NCI-H69 (cell line): ENCODE results near the gene SEMA4C.
A peak's percentile ranks its signal among the peaks of the same experiment; 100 is the strongest.
"Not testable (repeated sequence)": the region's sequence is repeated elsewhere in the genome, so short reads cannot be mapped to it uniquely, and the experiment has no call there.

Experiments
- DNase-seq: peaks from one replicate; lab custom pipeline; 2025; lab: John Stamatoyannopoulos, UW

SEMA4C gene

DNA sequence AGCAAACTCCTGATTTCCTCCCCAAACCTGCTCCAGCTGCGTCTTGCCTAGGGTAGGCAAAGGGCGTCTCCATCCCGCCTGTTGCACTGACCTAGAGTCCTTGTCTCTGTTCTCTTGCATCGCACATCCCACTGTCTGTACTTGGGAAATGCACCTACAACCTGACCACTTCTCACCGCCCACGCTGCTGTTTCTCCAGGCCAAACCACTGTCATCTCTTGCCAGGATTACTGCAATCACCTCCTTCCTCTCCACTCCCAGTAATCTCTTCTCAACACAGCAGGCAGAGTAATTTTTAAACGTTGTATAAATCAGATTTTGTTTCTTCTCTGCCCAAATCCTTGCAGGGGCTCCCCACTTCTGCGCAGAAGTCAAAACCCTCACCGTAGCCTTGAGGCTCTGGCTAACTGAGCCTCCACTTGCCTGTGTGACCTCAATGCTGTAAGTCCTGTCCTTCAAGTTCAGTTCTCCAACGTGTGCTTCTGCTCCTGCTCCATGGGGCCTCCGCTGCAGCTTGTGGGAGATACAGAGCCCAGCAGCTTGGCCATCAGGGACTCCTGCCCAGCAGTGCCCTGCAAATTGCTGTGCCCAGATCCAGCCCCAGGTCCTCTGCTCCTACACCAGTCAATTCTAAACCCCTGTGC is 27.7 kb upstream of the SEMA4C start:
- no peak for DNase-seq

DNA sequence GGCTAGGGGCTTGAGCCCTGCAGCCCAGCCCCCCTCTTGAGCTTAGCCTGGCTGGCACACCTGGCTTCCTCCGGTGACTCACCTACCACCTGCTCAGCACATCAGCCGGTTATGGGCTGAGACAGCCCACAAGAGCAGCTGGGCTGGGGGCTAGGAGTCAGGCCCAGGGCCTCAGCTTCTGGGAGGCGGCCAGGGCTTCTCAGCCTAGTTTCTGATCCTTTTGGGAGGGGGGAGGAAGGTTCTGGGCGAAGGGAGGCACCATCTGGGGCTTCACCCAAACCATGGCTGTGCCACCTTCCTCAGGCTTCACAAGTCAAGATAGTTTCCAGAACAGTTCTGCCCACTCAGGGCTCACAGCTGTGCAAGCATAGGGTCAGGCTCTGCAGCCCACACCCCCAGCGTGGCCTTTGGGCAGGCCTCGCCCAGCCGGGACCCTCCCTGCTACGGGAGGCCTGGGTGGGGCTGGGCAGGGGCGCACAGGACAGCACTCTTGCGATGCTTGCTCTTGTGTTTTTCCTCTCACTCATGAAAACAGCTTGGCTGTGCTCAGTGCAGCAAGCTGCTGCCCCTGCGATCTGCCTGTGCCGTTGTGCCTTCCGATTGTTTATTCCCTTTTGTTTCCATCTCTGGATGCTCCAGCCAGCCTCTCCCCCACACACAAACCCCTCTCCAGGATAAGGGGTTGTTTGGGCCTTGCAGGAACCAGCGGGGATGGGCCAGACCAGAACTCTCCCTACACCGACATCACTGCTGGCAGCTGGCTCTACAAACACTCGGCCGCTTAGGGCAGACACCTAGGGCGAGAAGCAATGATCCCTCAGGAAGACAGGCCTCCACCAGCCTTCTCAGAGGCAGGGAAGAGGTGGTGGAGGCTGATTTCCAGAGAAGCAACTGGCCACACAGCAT is 26.1 kb upstream of the SEMA4C start:
- peak; percentile 90 for DNase-seq

DNA sequence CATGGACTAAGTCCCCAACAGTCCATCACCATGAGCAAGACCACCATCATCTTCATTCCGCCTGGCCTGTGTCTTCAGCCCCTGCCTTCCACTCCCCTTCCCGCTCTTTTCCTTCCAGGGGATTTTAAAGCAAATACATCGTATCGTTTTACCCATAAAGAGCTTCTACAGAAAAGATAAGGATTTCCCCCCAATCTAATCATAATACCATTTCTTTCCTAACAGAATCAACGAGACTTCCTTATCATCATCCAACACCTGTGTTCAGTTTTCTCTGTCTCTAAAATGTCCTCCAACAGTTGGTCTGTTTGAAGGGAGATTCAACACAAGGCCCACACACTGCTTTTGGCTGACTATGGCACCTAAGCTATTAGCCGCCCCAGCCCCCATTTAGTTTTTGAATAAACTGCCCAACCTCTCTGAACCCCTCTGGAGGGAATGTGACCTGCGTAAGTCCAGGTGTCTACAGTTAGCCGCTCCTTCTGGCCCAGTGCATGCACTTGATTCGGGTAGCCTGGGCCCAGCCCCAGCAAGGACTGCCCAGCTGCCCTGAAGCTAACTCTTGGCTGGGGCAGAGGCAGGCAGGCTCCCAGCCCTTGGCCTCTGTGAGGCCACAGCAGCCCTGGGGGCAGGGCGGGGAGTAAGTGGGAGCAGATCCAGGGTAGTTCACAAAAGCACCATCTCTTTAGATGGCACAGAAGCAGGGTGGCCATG is 25.3 kb upstream of the SEMA4C start:
- no peak for DNase-seq

DNA sequence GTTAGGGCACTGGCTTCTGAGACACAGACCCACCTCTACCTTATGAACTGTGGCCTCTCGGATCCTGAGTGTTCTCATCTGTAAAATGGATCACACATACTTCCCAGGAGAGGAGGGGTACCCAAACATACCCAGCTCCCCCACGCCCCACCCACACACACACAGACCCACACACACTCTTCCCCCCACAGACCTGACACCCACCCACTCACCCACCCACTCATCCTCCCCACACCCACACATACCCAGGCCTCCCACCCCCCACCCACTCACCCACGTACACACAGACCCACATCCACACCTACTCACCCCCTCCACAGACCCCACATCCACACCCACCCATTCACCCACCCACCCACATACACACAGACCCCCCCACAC is 24.3 kb upstream of the SEMA4C start:
- DNase-seq, result no peak

DNA sequence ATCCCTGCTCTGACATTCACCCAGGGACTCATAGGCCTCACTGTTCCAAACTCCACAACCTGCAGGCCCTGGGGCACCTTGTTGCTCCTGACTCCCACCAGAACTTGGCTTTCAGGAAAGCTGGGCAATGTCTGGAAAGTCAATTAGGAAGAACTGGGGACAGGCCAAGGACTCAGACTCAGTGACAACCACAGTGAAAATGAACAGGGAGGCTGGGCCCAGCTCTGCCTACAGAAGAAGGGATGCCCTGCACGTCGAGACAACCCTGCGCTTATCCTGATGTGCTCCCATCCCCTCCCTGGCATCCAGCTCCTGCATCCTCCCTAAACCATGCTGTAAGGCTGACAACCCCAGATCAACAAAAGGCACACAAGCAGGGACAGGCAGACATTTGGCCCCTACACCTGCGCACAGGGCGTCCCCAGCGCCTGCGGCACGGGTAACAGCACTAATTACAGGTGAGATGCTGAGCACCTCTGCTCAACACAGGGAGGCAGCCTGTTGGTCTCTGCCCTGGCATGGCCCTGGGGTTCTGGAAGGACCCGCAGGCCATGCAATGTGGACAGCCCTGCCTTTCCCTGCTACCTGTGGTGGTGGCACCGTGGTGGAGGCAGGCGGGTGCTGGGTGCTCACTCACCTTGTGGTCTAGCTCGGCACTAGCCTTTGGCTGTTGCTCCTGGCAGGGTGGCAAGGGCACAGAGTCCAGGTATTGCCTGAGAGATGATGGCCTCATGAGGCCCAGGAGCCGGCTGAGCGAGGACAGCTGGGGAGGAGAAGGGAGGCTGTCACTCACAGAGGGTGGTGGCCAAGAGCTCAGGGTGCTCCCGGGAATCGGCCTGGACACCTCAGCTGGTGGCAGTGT is 23.6 kb upstream of the SEMA4C start:
- DNase-seq, result peak; percentile 83

DNA sequence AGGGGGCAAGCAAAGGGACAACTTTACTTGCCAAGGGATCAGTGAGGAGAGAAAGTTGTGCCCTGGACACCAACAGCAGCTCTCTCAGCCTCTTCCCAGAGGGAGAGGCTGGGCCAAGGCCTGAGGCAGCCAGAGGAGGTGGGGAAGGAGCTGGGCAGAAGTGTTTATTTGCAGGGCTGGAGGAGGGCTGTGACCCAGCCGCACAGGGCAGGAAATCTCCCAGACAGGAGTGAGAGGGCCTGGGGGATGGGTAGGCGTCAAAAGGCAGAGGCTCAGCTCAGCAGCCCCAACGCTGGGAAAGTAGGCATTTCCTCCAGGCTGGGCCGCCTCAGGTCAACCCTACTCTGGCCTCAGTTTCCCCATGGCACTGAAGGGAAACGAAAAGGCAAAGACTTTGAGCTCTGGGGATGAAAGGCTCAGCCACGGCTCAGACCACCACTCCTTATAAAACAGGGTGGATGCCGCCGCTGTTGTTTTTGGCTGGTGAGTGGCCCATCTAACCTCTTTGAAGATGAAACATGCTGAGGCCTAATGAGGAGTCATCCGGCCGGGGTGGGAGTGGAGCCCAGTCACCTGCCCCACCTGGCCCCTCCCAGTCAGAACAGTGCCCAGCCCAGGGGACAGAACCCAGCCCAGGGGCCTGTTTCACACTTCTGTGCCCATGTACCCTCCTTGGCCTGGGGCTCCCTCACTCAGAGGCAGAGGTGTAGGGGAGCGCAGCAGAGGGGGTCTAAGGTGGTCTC is 21.9 kb upstream of the SEMA4C start:
- peak; percentile 48 for DNase-seq

DNA sequence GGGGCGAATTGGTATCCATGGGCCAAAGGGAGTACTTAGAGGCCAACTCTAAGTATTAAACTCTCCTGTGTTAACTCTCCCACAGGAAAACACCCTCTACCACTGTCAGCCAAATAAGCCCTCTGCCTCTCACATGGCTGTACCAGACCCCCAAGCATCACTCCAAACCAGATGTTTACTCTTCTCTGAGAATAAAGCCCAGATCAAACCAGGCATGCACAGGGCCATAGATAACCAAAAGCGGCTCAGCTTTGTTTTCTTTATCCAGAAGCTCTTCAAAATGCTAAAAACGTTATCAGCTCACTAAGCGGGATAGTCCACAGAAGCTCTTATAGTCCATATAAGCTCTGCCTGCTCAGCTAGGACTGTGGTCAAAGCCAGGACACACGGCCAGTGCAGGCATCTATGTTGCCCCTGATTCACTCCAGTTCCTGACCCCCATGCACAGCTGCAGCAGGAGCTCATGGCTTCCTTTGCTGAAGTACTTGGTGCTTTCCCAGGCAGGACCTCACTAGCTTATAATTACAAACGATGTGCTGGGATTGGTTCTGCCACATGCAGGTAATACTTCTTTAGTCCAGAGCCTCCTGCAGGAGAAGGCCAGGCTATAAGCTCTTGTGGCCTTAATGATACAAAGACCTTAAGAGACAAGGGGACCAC is 21.0 kb upstream of the SEMA4C start:
- DNase-seq, result no peak

DNA sequence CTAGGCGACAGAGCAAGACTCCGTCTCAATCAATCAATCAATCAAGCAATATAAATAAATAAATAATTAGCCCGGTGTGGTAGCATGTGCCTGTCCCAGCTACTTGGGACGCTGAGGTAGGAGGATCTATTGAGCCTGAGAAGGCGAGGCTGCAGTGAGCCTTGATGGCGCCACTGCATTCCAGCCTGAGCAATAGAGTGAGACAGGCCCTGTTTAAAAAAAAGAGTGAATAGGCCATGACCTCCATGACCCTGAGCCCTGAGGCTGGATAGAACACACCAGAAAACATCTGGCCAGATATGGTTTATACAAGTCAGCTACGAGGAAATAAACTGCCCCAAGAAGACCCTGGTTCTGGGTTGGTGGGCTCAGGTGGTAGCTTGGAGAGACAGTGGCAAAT is 20.4 kb upstream of the SEMA4C start:
- DNase-seq, result no peak

DNA sequence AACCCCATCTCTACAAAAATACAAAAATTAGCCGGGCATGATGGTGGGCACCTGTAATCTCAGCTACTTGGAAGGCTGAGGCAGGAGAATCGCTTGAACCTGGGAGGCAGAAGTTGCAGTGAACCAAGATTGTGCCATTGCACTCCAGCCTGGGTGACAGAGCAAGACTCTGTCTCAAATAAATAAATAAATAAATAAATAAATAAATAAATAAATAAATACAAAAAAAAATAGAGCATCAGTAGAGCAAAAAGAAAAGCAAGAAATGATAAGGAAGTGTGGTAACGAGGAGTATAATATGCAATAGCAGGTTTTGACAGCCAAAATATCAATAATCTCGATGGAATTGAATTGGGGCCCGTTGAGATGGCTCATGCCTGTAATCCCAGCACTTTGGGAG is 19.6 kb upstream of the SEMA4C start:
- DNase-seq, result not testable (repeated sequence)

DNA sequence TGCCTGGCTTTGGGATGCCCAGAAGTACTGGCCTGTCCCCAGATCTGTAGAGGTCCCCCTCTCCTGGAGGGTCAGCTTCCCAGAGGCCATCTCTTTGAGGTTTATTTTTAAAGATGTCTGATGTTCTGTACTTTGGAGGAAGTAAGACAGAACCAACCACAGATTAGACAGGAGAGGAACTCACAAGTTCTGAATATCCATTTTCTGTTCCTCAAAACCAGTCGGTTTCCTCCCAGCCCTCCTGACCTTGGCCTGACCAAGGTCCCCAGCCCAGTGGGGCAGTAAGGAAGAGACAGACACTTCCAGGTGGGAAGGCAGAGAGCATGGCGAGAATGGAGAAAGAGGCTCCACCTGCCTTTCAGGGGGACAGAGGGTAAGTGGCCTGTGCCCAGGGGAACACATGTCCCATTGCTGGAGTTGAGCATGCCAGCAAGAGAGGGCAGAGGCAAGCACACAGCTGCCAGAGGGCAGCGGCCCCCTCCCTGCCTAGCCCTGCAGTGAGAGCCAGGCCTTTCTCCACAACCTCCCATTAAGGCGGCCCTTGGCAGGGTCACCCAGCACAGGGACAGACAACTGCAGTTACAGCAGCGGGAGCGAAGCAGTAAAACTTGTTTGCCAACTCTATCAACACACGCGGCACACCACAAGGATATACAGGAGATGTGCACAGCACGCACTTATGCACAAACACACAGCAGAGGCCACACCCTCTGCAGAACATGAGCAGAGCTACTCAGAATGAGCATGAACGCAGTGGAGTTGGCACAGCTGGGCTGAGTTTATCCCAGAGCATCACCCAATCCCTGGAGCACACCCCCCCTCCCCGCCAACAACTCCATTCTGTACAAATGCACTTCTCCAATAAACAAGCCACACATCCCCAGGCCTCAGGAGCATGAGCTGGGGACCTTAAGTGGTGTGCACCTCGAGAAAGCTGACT is 18.5 kb upstream of the SEMA4C start:
- DNase-seq, result peak; percentile 44

DNA sequence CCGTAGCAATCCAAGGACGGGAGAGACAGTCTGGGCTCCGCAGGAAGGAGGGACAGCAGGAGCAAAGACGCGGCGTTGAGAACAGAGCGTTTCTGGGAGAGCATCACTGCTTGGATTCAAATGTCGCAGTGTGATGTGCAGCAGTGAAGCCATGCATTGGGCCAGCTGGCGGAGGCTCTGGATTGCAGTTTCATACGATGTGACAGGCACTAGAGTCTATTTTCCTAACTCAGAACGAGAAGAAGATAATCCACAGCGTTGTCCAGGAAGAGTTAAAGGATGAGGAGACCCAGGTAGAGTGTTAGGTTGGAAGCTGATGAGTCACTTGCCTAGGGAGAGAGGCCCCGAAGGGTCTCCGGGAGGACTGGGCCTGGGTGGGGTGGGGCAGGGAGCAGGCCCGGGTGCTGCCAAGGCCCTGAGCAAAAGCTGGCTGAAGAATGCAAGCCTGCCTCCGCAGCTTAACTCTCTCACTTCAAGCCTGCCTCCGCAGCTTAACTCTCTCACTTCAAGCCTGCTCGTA is 17.7 kb upstream of the SEMA4C start:
- no peak for DNase-seq

DNA sequence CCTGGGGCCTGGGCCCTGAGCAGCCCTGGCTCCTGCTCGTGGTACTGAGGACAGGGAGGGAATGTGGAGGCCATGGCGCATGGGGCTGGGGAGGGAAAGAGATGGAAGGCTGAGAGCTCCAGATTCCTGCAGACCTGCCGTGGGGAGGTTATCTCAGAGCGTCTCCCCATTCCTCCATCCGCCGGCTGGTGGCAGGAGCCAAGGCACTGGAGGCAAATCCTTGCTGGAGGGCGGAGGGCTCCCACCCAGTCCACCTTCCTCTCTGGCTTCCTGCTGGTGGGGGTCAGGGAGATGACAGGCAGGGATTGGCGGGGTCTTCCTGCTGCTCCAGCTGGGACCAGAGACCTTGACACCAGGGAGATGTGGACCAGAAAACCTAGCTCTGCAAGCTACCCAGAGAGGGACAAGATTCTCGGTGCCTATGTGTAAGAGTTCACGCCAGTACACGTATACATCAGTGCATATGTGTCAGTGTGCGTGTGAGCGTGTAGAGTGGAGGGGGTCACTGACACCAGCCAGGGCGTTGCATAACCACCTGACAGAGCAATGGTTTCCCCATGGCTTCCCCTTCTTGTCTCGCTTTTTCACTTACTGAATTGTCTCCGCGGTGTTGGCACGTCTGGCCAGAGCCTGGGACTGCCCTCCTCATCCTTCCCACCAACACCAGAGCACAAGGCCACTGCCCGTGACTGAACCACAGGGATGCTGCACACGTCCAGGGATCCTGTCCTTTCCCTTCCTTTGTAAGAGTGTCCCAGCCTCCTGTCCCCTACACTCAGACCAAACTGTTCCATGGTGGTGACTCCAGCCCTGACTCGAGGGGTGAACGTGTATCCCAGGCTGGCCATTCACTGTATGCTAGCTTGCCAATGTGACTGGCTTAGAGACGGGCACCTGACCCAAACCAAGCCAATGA is 15.8 kb upstream of the SEMA4C start:
- no peak for DNase-seq

DNA sequence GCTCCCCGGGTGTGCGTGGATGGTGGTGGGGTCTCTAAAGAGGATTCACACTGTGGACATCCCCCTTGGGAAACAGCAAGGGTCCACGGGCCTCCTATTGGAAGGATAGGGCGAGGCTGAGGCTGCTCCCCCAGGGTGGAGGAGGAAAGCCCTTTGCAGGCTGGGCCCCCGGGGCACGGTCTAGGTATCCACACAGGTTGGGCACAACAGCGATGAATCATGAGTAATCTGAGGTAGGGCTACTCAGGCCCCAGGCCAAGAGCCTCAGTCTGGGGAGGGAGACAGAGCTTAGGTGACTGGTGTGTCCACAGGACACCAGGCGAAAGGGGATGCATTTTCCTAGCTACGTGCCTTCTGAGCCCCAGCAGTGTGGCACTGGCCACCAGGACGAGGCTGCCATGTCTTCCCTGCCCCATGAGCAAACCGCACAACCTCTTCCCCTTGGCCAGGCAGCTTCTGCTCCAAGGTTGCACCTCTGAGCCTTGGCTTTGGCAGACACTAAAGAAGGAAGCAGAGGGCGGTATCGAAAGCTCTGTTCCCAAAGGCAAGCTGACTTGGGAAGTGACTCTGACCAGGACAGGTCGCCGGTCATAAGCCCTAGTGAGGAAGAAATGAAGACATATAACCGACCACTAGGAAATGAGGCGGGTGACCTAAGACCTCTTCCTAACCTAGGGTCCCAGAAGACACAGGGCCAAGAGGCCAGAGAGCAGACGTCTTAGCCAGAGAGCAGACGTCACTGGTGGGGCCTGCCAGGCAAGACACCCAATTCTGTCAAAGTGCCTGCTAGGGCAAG is 14.6 kb upstream of the SEMA4C start:
- no peak for DNase-seq

DNA sequence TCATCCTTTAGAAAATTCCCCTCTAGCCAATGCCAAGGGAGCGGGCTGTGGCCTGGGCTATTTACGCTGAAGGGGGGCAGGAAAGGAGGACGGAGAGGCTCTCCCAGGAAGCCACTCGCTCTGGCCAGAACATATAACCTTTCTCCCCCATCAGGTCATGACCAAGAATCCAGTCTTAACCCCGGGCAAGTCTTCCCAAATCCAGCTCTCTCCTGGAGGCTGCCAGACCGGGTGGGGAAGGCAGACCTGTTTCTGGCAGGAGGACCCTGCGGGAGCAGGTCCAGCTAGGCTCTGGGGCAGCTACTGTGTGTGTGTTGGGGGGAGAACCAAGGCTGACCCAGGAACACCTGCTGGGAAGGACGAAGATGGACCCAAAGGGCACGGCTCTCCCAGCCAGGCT is 13.4 kb upstream of the SEMA4C start:
- no peak for DNase-seq

DNA sequence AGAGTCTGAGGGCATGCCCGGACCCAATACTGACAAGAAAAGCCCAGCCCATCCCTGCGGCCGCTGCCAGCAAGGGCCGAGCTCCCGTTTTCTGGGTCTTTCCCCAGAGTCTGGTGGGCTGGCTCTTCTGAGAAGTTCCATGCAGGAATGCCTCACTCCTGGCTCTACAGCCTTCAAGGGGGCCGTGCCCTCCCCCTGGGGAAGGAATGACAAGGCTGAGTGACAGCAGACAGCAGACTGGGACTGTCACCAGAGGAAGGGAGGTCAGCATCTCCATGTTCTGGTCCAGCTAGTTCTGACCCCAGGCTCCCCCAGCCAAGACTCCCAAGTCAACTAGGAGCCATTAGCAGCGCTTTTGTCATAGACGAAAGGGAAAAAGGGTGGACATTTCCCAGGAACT is 13.0 kb upstream of the SEMA4C start:
- no peak for DNase-seq

DNA sequence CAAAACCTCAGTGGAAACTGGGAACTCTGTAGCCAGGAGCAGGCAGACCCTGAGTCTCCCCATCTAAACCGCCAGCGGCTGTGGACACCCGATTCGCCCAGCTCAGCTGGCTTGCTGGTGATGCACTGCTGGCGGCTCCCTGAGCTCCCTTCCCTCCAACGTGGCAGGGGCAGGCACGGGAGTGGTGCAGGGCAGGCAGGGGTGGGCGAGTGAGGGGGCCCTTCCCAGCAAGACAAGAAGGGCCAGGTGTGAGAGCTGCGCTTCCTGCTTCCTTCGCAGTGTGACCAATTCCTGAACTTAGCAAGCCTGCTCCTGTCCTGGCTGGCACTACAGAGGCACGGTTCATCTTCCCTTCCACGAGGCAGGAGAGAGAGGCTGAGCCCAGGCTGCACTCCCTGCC is 12.3 kb upstream of the SEMA4C start:
- peak; percentile 27 for DNase-seq
